Breast epithelium (tissue), 3 donors: ENCODE results near the gene CNTNAP5.

Experiments used
- CTCF ChIP-seq, 3 donors: fragments of 450-650 bp; IDR thresholded peaks; one replicate each; pipeline ENCODE4 v1.5.1; 2016 to 2017; ENCODE audit warnings: antibody characterized with exemption in 3 of 3, mild to moderate bottlenecking in 3 of 3, moderate library complexity in 3 of 3
- POLR2A ChIP-seq: fragments of 450-650 bp; IDR thresholded peaks from one replicate; pipeline ENCODE4 v1.6.1; 2016; ENCODE audit warnings: antibody characterized with exemption, mild to moderate bottlenecking, moderate library complexity

DNA sequence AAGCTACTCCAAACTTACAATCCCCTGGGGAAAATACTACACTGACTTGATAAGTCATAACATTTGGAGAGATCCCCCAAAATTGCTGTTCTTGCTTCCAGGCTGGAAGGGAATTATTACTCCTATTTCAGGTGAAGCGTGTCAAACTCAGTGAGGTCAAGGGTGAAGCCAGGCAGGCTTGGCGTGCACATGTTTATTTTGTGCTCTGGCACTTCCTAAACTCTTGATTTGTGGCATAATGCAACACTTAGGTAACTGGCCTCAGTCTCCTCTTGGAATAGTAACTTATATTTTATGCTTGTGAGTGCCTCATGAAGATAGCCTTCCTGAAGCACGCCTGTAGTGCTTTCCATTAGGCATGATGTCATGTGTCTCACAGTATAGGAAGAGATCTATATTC, 751.2 kb downstream of the CNTNAP5 start:
- no peak for TF ChIP-seq CTCF (IDR thresholded peaks at IDR 0.05)
- no peak for TF ChIP-seq POLR2A
